ENCODE results near the gene AGBL4.
"Not testable (repeated sequence)": the region's sequence is repeated elsewhere in the genome, so short reads cannot be mapped to it uniquely, and the experiment has no call there.

Gene AGBL4

GRCh38 chr1:49435291-49435690 is 588.5 kb downstream of the AGBL4 start:
- no peak for DNase-seq (ENCODE audit: low read depth in 2 of 2)

- DNase-seq (ENCODE audit: low read depth in 2 of 2): no peak
Measured at GRCh38 chr1:49424782-49425181, 599.0 kb downstream of the AGBL4 start.

DNA sequence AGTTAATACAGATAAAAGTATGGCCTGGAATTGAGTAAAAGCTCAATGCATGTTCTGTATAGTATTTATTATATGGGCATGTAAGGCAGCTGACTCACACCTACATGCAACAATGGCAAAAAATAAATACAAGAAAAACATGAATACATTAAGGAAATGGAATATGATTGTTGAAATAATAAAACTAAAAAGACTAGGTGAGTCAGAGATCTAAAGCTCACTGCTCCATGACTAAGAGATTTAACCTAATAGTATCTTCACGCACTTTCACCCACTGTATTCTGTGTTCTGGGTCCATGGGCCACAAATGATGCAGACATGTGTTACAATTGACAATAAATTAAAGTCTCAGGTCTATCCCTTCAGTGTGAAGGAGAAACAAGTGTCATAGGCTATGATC is 607.0 kb downstream of the AGBL4 start:
- no peak for DNase-seq (ENCODE audit: low read depth in 2 of 2)

DNA sequence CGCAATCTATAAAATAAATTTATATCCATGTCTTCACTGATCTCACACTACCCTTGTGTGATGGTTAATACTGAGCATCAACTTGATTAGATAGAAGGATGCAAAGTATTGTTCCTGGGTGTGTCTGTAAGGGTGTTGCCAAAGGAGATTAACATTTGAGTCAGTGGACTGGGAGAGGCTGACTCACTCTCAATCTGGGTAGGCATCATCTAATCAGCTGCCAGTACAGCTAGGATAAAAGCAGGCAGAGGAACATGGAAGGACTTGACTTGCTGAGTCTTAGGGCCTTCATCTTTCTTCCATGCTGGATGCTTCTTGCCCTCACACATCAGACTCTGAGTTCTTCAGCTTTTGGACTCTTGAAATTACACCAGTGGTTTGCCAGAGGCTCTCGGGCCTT is 615.4 kb downstream of the AGBL4 start:
- DNase-seq (ENCODE audit: low read depth in 2 of 2): no peak

DNA sequence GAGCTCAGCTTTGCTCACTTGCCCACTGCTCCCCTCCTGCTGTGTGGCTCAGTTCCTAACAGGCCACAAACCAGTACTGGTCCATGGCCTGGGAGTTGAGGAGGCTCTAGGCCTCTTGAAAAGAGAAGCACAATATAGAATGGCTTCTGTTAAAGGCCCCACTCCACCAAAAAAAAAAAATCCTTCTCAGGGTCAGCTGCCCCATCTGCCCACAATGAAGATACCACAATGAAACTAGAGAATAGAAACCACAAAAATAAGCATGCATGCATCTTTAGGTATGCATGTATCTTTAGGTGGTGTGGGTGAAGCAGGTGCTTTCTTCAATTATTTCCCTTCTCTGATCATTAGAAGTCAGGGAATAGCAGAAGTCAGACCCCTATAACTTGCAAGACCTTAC is 626.7 kb downstream of the AGBL4 start:
- DNase-seq (ENCODE audit: low read depth in 2 of 2): no peak

DNA sequence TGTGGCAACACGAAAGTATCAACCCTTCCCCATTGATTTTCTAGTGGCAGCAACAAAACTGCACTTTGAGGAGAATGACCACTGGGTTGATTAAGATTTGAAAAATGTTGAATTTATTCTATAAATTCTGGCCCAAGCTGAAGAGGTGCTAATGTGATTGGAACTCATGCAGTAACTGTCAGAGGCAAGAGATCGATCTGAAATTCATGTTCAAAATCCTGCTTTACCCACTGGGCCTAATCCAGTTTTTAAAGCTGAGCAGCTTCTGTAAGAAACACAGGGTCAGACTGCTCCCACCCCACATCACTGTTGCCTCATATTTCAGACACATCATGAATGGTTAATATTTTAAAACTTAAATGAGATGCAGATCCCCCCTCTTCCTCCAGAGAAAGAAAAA is 629.6 kb downstream of the AGBL4 start:
- DNase-seq (ENCODE audit: low read depth in 2 of 2): no peak

- DNase-seq (ENCODE audit: low read depth in 2 of 2): no peak
Measured at GRCh38 chr1:49389699-49390098, 634.1 kb downstream of the AGBL4 start.

- DNase-seq (ENCODE audit: low read depth in 2 of 2): no peak
Measured at GRCh38 chr1:49364676-49365075, 659.1 kb downstream of the AGBL4 start.

DNA sequence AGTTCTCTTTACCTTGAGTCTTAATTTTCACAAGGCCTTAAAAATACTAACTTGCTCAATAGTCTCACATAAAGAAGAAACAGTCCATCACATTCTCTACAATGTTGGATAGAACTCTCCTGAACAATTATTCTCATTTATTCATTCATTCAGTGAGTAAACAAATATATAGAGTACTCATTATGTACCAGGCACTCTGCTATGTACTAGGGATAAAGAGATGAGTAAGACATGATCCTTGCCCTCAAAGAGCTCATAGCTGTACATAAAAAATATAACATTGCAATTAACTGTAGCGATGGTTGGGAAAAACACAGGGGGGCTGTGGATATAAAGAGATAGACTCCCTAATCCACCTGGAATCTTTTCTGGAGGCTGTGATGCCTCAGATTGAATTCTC is 660.1 kb downstream of the AGBL4 start:
- DNase-seq (ENCODE audit: low read depth in 2 of 2): no peak

GRCh38 chr1:49358036-49358435 is 665.7 kb downstream of the AGBL4 start:
- no peak for DNase-seq (ENCODE audit: low read depth in 2 of 2)

GRCh38 chr1:49356594-49356993 is 667.2 kb downstream of the AGBL4 start:
- DNase-seq (ENCODE audit: low read depth in 2 of 2): no peak

GRCh38 chr1:49351768-49352167 is 672.0 kb downstream of the AGBL4 start:
- no peak for DNase-seq (ENCODE audit: low read depth in 2 of 2)

DNA sequence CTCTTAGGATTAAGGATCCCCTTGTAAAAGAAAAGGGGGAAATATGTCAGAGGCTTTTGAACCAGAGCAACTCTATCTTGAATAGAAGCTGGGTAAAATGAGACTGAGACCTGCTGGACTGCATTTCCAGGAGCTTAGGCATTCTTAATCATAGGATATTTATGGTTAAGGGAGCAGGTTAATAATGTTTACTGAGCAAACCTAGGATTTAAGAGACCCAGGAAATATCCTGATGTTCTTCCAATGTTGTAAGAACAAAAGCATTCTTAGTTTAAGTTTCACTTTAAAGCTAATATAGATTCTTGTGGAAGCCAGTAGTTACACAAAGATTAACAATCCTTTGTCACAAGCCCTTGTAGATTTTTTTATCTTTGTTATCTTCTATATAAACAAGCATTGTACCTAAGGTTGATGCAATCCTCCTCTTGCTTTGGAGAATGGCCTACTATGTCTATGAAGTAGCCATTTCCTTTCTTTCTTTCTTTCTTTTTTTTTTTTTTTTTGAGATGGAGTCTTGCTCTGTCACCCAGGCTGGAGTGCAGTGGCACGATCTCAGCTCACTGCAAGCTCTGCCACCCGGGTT is 676.9 kb downstream of the AGBL4 start:
- no peak for DNase-seq (ENCODE audit: low read depth in 2 of 2)

DNA sequence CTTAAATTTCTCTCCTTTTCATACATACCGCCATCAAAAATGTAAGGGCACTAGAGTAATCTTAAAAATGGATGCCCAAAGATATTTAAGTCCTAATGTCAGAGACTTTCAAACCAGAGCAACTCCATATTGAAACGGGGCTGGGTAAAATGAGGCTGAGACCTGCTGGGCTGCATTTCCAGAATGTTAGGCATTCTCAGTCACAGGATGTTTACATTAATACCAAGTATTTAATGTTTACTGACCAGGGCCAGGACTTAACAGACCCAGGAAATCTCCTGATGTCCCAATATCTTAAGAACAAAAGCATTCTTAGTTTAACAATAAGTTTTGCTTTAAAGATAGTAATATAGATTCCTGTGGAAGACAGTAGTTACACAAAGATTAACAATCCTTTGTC is 683.2 kb downstream of the AGBL4 start:
- DNase-seq (ENCODE audit: low read depth in 2 of 2): no peak

DNA sequence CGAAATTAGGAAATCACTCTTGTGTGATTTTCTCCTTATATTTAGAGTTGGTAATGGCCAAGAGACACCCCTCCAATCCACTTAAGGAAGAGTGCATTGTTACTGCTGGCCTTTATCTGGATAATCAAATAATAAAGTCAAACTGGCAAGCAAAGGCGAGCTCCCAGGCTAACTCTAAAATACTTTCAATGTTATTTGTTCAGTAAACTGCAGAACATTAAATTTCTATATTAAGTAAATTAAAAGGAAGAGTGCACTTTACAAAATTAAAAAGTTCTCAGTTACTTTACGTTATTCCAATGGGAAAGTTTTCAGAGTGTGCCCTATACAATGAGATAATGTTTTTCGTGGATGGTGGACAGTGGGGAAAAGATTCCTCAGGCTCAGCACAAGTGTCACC is 684.7 kb downstream of the AGBL4 start:
- DNase-seq (ENCODE audit: low read depth in 2 of 2): no peak

GRCh38 chr1:49337251-49337650 is 686.5 kb downstream of the AGBL4 start:
- DNase-seq (ENCODE audit: low read depth in 2 of 2): no peak

- DNase-seq (ENCODE audit: low read depth in 2 of 2): no peak
Measured at GRCh38 chr1:49333906-49334305, 689.8 kb downstream of the AGBL4 start.

GRCh38 chr1:49331066-49331852 is 692.5 kb downstream of the AGBL4 start:
- DNase-seq (ENCODE audit: low read depth in 2 of 2): no peak

DNA sequence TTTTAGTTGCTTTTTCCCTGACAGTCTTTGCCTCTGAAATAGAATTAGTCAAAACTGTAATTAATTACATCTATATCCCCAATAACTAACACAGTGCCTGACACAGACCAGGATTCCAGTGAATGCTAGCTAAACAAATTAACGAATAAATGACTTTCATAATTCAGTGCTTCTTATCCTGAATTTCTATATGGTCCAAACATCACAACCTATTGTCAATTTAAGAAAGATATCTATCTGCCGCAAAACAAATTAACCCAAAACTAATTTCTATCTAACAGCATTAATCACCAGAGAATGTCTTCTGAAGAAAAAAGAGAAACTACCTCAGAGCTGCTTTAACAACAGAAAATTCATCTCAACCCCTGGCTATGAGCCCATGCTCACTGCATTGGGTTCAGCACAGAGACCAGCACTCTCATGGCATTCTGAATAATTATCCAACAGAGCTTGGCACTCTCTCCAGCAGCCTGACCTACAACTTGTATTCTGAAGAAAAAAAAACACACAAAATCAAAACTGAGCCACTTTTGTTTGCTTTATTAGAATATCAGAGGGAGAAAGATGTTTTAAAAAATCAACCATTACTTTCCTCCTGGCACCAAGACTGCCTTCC is 699.7 kb downstream of the AGBL4 start:
- DNase-seq (ENCODE audit: low read depth in 2 of 2): no peak

GRCh38 chr1:49320493-49320892 is 703.3 kb downstream of the AGBL4 start:
- DNase-seq (ENCODE audit: low read depth in 2 of 2): not testable (repeated sequence)

DNA sequence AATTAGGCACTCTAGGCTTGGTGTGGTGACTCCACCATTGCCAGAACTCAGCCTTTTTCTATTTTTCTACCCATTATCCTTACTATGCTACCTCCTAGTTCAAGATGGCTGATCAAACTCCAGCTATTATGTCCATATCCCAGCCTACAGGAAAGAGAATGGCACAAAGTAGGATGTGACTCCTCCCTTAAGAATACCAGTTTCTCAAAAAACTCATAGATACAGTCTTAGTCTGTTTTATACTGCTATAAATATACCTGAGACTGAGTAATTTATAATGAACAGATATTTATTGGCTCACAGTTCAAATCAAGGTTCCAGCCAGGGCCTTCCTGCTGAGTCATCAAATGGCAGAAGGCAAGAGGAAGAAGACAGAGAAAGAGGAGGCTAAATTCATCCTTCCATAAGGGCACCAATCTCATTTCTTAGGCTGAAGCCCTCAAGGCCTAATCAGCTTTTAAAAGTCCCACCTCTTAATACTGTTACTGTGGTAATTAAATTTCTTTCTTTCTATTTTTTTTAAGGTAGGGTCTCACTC is 704.3 kb downstream of the AGBL4 start:
- no peak for DNase-seq (ENCODE audit: low read depth in 2 of 2)

DNA sequence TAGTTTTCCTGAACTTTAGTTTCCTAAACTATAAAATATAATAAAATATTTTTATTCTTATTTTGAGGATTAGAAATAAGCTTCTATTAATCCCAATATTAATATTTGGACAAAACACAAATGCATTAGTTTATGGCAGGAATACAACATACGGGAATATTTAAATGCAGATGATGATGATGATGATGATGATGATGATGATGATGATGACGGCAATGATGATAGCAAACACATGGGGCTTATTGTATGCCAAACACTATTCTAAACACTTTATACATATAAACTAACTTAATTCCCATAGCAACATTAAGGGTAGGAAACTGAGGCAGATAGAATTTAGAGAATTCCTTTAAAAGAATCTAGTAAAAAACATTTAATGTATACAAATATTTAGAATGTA is 705.5 kb downstream of the AGBL4 start:
- no peak for DNase-seq (ENCODE audit: low read depth in 2 of 2)

DNA sequence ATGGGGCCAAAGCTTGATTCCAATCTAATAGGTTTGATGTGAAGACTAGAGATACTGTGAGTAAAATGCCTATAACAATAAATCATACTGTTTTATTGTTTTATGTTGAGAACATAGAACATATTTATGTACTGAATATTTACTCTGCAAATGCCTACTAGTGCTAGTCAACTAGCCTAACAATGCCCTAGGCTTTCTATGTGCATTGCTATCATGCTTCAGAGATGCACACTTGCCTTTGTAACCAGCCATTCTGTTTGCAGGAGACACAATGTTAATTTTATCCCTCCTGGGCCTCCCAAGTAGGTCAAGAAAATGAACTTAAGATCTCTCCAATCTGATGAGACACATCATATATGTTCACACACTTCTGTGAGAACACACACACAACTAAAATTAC is 716.3 kb downstream of the AGBL4 start:
- DNase-seq (ENCODE audit: low read depth in 2 of 2): no peak
